Stimulated activated CD8-positive, alpha-beta memory T cell treated with anti-CD3 and anti-CD28 coated beads, Interleukin-4, amount 100 ng/mL, for 1 hour (primary cell): ENCODE data around the gene ACLY.
A peak's percentile ranks its signal among the peaks of the same experiment; 100 is the strongest.
"Not testable (repeated sequence)": the region's sequence is repeated elsewhere in the genome, so short reads cannot be mapped to it uniquely, and the experiment has no call there.

ENCODE experiments used
- DNase-seq, 2 donors: peaks; one replicate each; pipeline ENCODE4 v3.0.0-alpha.2; 2020; ENCODE audit warnings: low read depth in 2 of 2, low spot score in 1 of 2

ACLY gene

DNA sequence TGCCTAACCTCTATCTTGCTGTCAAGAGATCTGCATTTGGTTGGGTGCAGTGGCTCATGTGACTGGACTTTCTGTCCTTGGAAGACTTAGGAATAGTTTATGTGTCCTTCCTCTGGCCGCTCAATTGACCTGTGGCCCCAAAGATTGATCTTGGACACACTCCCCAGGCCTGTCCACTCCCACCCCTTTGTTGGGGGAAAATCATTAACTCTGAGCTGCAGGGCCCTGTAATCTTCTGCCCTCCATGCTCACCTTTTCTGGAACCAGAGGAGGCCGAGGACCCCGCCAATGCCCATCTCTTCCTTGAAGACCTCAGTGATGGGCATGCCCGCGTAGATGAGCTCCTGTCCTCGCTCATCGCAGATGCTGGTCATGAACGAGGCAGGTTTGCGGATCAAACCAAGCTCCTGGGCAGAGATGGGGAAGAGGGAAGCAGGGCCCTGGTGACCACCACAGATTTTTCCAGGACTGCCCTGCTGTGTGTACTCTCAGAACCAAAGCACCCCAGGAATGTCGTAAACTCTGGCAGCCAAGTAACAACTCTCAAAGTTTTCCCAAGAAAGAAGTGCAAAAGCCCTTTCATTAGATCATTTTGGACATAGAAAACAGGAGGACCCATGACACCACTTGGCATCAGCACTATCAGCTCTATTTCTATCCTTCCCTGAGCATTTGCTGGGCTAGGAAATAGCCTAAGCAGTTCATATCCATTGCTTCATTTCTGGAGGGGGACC is 45.0 kb downstream of the ACLY start:
- no peak for DNase-seq

DNA sequence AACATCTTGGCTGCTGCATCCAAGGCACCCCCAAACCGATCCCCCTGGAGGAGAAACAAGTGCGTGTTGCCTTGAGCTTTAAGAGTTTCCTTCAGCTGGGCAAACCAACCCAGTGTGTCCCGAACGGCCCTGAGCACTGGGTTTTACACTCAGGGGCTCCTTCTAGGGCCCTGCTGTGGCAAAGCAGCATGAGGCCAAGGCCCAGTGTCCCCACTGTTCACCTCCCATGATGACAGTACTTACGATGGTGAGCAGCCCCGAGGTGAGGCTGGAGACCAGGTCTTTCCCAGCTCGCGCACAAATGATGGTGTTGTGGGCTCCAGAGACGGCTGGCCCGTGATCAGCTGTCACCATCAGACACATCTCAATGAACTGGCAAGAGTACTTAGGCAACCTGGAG is 47.0 kb downstream of the ACLY start:
- DNase-seq, result no peak

DNA sequence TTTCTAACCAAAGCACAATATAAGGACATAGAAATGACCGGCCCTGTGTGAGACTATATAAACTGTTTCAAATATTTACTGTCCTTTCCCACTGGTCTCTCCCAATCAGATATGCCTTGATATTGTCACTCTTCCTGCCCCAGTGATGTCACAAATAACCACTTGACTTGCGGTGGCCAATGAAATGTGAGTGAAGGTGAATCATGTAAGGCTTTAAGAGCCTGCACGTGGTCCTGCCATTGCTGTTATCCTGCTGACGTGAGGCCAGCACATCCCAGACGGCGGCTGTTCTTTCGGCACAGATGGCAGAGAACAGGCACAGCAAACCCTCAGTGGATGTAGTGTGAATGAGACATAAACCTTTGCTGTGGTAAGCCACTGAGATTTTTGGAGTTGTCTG is 48.1 kb downstream of the ACLY start:
- DNase-seq, result no peak

- DNase-seq, result no peak
Observed at GRCh38 chr17:41870097-41870496, 48.7 kb downstream of the ACLY start.

- no peak for DNase-seq
Observed at GRCh38 chr17:41869426-41869825, 49.3 kb downstream of the ACLY start.

DNA sequence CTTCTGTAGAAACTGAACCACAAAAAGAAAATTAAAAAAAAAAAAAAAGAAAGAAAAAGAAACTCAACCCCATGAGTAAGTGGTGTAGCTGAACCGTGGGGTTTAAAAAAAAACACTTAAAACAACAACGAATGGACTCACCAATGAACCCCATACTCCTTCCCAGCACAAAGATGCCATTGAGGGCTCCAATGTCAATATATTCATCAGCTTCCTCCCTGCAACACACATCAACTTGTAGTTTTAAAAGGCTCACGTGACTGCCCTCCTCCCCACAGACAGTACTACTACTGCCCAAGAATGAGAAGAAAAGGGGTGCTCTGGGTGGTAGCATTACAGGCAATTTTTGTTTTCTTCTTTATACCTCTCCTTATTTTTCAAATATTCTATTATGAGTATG is 50.2 kb downstream of the ACLY start:
- DNase-seq, result no peak

DNA sequence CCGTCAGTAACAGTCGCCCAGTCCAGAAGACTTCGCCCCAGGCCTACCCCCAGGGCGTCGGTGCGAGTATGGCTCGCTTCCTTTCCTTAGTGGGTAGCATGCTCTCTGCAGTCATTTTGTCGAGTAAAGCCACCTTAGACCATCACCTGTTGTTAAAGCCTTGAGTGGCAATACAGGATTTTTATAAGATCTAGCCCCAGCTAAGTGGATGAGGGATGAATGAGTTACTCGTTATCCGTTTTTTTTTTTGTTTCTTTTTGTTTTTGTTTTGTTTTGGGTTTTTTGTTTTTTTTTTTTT is 53.2 kb downstream of the ACLY start:
- DNase-seq, result no peak

DNA sequence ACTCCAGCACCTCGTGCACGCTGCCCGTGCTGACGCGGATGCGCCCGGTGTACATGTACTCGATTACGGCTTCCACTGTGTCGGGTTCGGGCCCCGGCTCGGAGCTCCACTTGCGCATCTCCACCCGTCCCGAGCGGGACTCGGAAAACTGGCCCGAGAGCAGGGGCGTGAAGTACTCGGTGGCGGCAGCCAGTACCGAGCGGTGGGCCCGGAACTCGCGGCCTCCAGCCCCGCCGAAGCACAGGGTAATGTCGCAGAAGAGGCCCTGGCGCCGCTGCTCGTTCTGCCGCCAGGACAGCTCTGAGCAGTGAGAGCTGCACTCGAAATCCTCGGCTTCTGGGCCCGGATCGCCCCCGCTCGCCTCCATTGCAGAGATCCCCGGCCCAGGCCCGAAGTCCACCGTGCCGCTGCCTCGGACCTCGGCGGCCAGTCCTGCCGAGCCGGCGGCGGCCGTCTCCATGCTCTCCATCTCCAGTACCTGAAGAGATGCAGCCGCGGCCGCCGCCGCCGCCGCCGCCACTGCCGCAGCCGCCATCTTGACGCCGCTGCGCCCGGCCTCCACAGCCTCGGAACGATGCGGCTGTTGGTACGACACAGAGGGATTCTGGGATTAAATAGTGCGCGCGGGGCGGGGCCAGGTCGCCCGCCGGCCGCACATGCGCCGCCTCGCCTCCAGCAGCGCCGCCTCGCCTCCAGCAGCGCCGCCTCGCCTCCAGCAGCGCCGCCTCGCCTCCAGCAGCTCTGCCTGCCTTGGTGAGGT is 53.7 kb downstream of the ACLY start, which contains the start of gene KLHL11:
TSS of gene KLHL11 (minus strand) at position 588 of the 760 bp plus-strand sequence. CDS start at position 535, 53 bp downstream.
- DNase-seq, result peak; percentile 67 to 68

DNA sequence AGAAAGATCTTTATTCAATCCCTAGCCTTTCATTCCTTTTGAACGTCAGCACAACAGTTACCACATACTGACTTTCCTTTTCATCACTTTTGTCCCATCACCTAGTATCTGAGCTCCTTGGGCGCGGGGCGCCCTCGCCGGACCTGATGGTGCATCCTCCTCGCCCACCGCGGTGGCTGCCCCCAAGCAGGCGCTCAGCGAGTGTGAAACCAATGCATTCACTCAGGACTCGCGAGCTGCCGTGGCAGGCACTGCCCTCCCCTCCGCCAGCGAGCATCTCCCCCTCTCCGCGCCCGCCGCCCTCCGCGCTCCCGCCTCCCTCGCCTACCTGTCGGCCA is 54.3 kb downstream of the ACLY start:
- DNase-seq, result peak in 1 of 2 donors; percentile 27

GRCh38 chr17:41863074-41863848 is 55.5 kb downstream of the ACLY start:
- DNase-seq, result no peak

DNA sequence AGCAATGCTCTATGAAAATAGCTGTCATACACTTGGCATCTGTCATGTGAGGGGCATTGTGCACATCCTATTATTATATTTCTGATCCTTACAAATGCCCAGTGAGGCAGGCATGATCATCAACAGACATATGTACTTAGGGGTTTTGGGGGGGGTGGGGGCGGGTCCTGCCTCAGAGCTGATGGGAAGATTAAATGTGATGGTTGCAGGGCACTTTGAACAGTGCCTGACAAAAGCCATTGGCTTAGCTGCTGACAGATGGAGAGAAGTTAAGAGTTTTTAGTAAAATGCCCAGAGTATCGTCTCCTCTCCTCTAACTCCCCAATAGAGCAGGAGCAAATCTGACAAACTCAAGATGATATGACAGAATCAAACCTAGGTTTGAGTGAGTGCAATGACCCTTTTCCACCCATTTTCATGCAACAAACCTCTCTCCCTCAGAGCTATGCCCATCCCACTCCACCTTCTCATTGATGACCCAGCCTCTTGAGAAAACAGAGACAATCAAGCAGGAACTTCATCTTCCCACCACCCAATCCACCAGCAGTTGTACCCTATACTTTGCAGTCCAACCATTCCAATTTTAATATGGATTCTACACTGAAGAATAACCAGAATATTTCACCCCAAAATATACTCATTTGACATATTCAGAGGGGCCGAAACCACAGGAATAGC is 58.4 kb downstream of the ACLY start:
- DNase-seq, result no peak

GRCh38 chr17:41851382-41851781 is 67.4 kb downstream of the ACLY start:
- DNase-seq, result not testable (repeated sequence)

DNA sequence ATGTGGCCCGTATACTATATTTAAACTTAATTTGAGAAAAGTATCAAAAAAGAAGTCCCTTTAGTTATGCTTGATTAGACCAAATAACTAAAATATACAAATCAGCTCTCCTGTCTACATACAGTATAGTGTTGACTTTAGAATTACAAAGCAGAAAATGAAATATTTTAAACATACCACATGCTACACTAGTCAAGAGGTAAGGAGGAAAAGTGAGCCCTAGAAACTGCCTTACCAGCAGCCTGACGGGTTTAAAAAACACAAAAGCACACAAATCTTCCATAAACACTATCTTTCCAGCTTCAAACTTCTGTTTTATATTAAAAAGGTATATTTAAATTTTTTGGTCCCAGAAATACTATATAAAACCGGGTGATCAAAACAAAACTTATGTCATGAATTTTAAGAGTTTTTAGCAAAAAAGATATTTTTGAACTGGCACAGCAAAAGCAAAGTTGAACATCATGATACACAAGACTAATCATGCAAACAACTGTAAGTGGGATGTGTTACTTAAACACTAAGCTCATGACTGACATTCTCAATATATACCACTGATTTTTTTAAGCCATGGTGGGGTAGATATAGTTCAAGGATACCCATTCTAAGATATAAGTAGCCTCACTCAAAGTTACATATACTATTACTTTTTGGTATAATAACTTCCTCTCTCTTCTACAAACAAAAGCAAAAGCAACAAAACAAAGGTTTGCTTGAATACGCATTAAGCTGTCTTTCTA is 69.3 kb downstream of the ACLY start:
- DNase-seq, result no peak

DNA sequence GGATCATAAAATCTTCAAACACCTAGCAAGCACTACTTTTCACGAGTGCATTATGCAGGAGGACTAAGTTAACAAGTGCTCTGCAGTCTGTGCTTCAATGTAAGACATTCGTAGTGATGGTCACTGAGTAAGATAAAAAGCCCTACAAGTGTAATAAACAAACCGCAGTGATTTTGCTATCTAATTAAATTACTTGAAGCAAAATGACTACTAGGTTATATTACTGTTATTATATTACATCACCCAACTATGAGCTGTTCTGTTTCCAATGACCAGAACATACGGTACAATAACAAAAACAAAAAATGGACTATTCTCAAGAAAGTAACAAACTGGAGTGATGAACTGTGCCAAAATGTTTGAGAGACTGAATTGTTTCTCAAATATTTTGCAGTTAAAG is 70.0 kb downstream of the ACLY start:
- no peak for DNase-seq

DNA sequence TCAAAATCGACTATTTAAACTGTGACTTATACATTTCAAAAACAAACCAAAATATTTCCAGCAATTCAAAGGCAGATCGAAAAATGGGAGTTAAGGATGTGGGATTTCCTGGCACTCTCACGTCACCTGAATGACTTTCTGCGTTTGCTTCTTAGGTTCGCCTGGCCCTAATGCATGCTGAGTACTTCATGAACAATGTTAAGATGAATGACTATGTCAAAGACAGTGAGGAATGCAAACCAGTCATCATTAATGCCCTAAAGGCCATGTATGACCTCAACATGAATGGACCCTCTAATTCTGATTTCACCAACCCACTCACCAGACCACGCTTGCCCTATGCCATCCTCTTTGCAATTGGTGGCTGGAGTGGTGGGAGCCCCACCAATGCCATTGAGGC is 73.8 kb downstream of the ACLY start:
- no peak for DNase-seq

GRCh38 chr17:41840781-41841180 is 78.0 kb downstream of the ACLY start:
- DNase-seq, result not testable (repeated sequence)

- not testable (repeated sequence) for DNase-seq
Observed at GRCh38 chr17:41839448-41839847, 79.3 kb downstream of the ACLY start.

GRCh38 chr17:41837761-41838538 is 80.8 kb downstream of the ACLY start, which contains the start of gene KLHL10:
KLHL10 (plus strand) TSS chr17:41837825; CDS start chr17:41837933, 108 bp downstream.
- no peak for DNase-seq

DNA sequence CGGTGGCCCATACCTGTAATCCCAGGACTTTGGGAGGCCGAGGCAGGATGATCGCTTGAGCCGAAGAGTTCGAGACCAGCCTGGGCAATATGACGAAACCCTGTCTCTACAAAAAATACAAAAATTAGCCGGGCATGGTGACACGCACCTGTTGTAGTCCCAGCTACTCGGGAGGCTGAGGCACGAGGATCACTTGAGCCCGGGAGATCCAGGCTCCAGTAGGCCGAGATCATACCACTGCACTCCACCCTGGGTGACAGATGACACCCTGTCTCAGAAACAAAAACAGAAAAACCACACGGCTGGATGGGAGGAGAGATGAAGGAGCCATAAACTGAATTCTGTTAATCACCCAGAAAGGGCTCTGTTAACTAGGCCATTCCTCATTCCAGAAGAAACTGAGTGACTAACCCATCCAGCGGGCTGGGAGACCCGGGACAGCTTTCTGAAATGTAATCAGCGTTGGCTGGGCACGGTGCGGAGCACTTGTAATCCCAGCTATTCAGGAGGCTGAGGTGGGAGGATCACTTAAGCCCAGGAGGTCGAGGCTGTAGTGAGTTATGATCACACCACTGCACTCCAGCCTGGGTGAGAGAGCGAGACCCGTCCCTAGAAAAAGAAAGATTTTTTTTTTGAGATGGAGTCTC is 82.1 kb downstream of the ACLY start:
- no peak for DNase-seq
